ENCODE results near the gene TAOK2.

- TF ChIP-seq CTCF (IDR thresholded peaks at IDR 0.05; ENCODE audit: low read length) (no peak), EZH2 (IDR thresholded peaks at IDR 0.05; ENCODE audit: borderline replicate concordance, low read length) (no peak)
Measured at GRCh38 chr16:30004811-30005242, 31.2 kb downstream of the TAOK2 start.

All from OCI-LY1 (cell line).